GM19023 (cell line): ENCODE measurements around the gene MRPL32.
"Not testable (repeated sequence)": the region's sequence is repeated elsewhere in the genome, so short reads cannot be mapped to it uniquely, and the experiment has no call there.

Source experiments
- ATAC-seq: cut with Tn5 transposase; IDR thresholded peaks from one replicate; pipeline ENCODE4 v1.9.1; 2021; ENCODE audit warnings: mild to moderate bottlenecking, moderate library complexity; ENCODE audit not compliant: unreplicated experiment

Gene MRPL32

DNA sequence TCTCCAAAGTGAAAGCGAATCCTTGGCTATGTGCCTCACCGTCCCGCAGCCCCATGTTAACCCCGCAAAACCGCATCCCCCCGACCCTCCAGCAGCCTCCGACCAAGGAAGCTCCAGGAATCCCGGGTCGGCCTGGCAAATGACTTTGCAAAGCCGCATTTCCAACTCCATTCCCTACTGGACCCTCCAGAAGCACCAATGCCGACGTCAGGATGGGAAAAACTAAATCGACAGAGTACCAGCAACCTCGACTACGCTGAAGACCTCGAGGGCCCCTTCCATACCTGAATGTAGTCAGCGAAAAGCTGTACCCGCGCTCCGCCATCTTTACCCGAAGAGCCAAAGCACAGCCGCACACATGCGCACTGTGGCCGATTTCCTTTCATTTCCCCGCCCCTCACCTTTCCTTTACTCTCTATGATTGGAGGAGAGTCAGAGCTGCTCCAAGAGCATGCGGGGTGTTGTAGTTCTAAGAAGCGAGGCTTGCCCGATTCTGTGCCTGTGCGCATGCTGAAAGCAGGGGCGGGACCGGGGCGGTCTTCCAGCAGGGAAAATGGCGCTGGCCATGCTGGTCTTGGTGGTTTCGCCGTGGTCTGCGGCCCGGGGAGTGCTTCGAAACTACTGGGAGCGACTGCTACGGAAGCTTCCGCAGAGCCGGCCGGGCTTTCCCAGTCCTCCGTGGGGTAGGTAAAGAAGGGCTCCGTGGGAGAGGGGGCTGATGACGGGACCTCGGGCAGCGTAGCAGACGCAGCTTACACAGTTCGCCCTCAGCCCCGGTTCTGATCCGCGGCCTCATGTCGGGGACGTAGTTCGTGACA is at the start of gene MRPL32, which contains the start of gene PSMA2:
MRPL32 (plus strand) TSS at position 543 of the 818 bp plus-strand sequence; CDS start at position 554, 11 bp downstream.
PSMA2 (minus strand) TSS at position 341 of the 818 bp plus-strand sequence; CDS start at position 325, 16 bp downstream.
- peak; percentile 99 for ATAC-seq

DNA sequence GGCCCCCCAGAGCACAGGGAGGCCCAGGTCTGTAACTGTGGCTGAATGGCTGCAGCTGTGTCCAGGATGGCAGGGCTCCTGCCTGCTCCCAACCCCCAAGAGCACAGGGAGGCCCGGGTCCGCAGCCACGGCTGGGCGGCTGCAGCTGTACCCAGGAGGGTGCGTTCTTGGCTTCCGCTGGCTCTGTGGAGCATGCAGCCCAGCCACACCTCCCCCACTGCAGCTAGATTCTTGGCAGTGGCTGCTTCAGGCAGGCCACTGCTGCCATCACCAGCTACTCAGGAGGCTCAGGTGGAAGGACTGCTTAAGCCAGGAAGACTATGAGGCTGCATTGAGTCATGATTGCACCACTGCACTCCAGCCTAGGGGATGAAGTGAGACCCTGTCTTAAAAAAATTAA is 48.2 kb upstream of the MRPL32 start:
- ATAC-seq = no peak

DNA sequence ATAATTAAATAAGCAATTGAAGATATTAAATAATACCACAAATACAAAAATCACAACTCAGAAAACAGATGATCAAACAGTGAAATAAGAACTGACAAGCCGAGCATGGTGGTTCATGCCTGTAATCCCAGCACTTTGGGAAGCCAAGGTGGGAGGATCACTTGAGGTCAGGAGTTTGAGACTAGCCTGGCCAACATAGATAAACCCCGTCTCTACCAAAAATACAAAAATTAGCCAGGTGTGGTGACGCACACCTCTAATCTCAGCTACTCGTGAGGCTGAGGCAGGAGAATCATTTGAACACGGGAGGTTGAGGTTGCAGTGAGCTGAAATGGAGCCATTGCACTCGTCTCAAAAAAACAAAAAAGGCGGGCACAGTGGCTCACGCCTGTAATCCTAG is 47.0 kb upstream of the MRPL32 start:
- ATAC-seq = not testable (repeated sequence)

DNA sequence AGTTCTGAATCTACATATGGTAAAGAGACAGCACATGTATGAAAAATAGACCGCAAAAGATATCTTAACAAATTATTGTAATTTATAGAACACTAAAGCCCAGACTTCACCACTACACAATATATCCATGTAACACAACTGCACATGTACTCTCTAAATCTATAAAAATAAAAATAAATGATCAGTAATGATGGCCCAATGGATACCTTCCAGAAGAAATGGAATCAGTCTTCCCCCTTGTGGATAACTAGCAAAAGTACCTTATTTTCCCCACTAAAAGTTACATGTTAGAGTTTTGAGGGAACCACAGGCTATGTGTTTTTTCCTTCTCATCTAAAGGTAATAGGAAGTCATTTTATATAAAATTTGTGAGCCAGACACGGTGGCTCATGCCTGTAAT is 46.0 kb upstream of the MRPL32 start:
- ATAC-seq = no peak

DNA sequence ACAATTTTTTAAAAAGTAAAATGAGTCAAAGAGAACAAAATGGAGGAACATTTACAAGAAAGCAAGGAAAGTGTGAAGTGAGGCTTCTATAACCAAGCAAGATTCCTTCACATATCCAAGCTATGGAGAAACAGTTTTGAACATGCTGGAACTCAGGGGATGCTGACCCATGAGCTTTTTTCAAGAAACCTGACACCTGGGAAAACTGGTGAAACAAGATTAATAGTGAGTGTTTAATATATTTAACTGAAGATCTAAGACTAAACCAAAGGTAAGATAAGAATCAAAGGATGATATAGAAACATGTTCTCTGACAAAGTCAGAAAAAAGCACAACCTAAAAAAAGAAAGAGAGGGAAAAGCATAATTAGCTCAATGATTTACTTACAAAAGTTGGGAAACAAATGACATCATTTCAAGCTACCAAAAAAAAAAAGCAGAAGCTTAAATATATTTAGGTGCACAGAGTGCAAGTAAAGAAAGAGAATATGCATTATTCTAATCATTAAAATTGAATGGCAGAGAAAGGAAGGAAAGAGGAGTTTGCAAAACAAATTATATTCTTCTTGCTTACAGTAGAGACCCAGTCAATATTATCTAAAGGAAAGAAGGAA is 45.2 kb upstream of the MRPL32 start:
- no peak for ATAC-seq

DNA sequence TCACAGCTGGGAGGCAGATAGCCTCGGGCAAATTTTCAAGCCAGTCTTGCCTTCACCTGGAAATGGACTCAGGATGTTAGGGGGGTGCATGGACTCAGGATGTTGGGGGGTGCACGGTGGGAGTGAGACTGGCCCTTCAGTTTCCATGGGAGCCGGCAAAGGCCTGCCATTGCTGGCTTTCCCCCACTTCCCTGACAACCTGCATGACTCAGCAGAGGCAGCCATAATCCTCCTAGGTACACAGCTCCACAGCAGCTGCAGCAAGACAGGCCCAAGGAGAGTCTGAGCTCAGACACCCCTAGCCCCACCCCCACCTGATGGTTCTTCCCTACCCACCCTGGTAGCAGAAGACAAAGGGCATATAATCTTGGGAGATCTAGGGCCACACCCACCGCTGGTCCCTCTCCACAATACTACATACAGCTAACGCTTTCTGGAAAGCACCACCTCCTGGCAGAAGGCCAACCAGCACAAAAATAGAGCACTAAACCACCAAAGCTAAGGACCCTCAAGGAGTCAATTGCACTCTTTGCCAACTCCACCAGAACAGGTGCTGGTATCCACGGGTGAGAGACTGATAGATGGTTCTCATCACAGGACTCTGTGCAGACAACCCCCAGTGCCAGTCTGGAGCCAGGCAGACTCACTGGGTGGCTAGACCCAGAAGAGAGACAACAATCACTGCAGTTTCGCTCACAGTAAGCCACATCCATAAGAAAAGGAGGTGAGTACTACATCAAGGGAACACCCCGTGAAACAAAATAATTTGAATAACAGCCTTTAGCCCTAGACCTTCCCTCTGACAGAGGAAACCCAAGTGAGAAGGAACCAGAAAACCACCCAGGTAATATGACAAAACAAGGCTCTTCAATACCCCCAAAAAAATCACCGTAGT is 38.6 kb upstream of the MRPL32 start:
- no peak for ATAC-seq

DNA sequence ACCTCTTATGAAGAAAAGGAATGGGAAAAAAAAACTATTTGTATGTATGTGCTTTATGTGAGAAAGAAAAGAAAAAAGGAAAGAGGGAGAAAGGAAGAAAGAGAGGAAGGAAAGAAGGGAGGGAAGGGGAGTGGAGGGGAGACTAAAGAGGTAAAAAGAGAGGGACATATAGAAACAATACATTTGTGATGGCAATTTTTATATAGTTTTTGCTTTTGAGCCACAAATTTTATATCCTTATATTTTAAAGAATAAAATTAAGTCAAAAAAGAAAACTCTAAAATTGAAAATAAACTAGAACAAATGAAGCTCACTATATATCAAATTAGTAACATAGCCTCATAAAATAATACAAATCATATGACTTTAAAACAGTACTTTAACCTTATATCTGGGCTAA is 31.3 kb upstream of the MRPL32 start:
- no peak for ATAC-seq

DNA sequence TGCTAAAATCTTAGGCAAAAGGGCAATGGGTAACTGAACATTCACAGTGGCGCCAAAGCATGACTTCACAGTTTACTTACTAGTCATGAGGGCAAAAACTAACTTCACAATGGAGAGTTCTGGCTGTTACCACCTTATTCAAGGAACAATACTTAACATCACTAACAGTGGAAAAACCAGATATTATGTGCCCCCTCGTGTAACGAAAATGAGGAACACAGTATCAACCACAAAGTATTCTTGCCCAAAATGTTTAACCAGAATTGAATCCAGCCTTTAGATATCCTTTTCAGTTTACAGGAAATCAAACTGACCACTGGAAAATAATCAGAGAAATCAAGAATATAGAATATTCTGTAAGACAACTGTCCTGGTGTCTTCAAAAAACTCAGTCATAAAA is 29.8 kb upstream of the MRPL32 start:
- ATAC-seq = no peak

DNA sequence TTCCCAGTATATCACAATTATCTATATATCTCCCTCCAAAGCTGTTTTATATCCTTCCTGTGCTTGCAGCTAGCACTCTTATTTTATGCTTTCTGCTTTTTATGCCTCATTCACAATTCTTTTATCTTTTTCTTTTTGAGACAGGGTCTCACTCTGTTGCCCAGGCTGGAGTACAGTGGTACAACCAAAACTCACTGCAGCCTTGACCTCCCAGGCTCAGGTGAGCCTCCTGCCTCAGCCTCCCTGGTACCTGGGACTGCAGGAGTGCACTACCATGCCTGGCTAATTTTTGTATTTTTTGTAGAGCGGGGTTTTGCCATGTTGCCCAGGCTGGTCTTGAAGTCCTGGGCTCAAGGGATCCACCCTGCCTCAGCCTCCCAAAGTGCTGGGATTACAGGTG is 26.0 kb upstream of the MRPL32 start:
- no peak for ATAC-seq

DNA sequence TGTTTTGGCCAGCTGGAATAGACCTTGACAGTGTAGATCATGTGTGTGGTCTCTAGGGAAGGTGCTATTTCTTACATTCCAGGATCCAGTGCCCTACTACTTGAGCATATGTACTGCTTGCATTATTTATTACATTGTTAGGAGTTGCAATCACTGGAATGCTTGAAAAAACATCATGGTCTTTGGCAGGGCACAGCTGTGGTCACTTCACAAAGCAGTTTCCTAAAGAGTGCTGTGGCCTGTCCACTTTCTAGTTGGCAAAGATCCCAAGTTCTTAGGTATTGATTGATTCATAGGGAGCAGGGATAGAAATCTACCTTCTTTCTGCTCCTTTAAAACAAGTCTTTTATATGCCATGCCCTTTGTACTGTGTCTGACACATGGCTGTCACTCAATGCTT is 24.9 kb upstream of the MRPL32 start:
- no peak for ATAC-seq

DNA sequence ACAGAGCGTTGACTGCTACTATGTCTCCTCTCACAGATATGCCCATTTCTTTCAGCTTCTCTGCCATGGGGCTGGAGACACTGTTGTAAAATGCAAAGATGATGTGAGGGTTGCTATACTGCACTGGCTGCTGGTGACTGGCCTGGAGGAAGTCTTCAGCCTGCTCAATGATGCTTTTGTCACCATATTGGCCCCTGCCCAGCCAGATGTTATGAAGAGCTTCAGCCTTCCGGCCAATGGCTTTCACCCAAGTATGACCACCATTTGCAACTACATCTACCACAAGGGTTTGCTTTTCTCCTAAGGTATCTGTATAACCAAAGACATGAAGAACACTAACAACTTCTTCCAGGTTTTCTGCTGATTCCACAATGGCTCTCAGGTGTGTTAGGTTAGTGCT is 21.9 kb upstream of the MRPL32 start:
- ATAC-seq = no peak

DNA sequence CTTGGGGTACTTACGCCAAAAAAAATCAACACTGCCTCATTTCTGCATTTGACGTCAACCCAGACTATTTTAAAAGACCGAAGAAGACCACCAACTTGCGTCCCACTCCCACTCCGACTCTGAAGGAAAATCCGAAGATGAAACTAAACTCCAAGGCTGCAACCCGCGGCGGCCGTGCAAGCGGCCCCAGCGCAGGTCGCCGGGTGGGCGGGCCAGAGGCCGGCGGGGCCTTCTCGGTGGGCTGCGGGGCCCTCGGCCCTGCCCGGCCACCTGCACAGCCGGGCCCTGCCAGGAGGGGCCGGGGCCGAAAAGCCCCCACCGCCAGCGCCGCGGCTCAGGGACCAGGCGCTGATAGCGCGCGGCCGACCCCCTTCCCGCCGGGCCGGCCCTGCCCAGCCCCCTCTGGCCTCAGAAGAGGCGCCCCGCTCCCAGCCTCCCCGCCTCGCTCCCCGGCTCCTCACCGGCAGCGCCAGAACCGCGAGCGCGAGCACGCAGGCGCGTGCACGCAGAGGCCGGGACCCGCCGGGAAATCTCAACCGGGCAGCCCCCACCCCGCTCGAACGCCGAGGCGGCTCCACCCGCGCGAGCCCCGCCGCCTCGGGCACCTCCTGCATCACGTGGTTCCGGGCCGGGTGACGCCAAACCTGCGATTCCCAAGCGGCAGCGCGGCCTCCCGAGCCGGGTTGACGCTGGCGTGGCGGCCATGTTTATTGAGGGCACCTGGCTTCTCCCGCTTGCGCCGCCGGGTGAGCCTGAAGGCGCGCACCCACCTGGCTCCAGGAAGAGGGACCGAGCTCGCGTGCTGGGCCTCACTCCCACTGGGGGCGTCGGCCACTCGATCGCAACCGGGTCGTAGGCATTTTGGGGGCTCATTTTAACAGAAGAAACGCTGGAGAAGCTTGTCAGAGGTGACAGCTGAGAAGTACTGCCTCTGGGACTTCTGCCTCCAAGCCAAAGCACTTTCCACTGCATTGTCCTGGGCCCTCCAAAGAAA is 20.4 kb upstream of the MRPL32 start, which contains the start of gene C7orf25:
C7orf25 (minus strand) TSS at position 617 of the 994 bp plus-strand sequence. CDS start 1,170 bp downstream, outside the sequence.
- ATAC-seq = peak; percentile 91

DNA sequence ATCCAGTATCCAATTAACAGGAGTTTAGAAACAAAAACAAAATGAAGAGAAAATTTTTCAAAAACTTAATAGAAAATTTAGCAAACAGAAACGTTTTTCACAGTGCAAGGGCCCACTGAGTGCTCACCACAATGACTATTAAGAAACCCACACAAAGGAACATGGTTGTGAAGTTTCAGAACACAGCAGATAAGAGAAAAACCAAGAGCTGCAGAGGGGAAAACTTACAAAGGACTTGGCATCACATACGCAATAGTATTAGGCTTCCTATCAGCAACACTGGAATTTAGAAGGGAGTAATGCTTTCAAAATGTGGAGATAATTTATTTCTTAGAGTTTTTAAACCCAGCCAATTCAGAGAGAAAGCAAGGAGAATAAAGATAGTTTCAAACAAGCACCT is 18.6 kb upstream of the MRPL32 start:
- no peak for ATAC-seq

DNA sequence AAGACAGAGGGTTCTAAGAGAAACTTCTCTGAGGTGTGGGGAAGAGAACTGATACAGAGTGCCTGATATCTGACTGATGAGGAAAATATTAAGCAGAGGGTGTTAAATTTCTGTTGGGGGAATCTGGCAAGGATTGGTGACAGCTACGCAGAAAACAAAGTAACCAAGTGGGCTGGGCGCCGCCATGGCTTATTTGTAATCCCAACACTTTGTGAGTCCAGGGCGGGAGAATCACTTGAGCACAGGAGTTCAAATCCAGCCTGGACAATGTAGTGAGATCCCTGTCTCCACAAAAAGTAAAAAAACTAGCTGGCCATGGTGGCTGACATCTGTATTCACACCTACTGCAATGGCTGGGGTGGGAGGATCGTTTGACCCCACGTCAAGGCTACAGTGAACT is 18.2 kb upstream of the MRPL32 start:
- no peak for ATAC-seq

DNA sequence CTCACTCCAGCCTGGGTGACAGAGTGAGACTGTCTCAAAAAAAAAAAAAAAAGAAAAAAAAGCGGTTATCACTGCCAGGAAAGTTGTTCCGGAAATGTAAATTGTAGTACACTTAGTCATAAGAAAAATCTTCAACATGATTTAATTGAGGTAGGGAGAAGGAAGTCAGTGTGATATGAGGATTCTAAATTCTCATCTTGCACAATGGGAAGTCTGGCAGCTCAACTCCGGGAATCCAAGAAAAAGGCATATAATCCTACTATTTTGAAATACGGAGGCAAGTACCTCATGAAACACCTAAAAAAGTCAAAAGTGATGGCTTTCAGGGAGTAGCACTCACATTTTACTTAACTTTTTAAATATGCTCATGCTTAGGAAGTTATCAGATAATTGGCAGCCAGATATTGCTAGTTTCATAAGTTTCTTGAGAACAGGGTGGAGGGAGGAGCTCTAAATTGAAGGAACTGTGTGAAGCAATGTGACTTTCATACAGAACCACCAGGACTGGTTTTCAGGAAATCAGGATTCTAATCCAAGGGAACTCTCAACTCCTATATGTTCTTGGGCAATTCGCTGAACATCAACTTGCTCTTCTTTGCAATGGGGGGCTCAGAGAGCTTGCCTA is 17.6 kb upstream of the MRPL32 start:
- ATAC-seq = no peak

DNA sequence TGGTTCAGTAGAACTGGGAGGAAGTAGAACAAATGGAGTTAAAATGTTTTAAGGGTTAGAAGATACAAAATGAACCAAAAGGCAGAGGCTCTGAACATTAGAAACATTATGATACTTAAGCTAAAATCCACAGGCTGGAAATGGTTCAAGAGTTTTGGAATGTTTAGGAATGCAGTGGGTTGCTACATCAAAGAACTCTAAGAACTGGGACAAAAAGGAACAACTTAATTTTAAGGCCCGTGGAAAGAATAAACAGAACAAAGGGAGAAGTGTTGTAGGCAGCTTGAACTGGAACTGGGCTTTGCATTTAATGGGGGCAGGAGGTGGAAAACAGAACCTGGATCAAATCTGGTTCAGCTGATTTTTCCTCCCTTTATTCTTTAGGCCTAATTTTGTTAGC is 16.8 kb upstream of the MRPL32 start:
- ATAC-seq = no peak

DNA sequence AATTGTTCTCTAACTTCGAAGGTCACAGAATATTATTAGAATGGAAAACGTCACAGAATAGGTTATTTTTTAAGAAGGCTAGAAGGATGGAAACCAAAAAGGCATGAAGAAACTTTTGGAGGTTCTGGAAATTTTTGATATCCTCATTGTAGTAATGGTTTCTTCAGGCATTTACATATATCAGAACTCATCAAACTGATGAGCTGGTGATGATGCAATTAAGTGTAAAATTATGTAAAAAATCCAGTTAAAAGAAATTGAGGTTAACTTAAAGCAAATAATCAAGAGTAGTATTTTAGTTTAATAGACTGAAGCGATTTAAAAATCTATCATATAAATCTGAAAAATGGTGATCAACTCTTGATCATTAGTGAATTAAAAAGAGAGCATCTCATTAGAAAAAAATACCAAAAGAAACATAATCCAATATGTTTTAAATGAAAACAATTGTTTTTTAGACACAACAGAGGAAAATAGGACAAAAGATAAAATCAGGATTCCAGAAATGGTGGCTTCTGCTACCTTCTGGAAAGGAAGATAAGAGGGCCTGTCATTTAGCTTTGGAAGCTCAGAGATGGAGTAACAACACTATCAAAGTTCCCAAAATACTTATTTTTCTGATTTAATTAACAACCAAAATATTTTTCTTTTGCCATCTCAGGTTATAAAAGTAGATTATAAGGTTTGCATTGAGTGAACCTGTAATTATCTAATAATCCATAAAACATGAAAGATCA is 10.0 kb upstream of the MRPL32 start:
- ATAC-seq = no peak

DNA sequence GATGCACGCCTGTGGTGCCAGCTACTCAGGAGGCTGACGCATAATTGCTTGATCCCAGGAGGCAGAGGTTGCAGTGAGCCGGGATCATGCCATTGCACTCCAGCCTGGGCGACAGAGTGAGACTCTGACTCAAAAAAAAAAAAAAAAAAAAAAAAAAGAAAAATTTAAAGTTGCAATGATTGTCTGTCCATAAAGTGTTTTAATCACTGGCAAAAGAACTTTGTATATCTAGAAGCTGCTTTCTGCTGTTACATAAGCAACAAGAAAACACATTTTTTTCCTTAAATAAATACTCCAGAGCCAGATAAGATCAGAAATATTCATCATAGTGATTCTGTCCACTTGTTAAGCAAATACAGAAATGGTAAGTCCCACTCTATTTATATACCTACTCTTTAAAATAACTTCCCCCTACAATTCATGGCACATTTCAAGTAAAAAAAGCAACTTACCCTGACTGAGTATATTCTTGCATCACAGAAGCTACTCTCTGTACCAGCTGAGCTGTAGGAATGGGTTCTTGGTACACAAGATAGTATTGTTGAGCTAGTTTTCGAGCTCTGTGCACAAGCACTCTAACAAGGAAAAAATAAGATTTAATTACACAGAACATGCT is 7.8 kb upstream of the MRPL32 start:
- no peak for ATAC-seq
